Neural progenitor cell (in vitro differentiated cells): ENCODE measurements around the gene CP. TPM values are rescaled to one million over a fixed set of nuclear protein-coding genes. Genes with fewer than 3 reads are reported as not detected.

ENCODE experiments used
- DNase-seq: peaks from one replicate; pipeline ENCODE4 v3.0.0-alpha.2; 2016; ENCODE audit warnings: low spot score
- H2AFZ ChIP-seq: fragments of 200-600 bp; sonication (generic); replicated peaks from 2 replicates; pipeline ENCODE4 v1.6.1; 2016; ENCODE audit warnings: antibody characterized with exemption
- H3F3A ChIP-seq: fragments of 200-600 bp; sonication (generic); 2 replicates; pipeline ENCODE4 v1.6.1; 2016; ENCODE audit warnings: antibody characterized with exemption, low read depth
- H3K27ac ChIP-seq: fragments of 200-600 bp; sonication (generic); 2 replicates; pipeline ENCODE4 v1.5.1; 2016; ENCODE audit warnings: mild to moderate bottlenecking
- H3K27me3 ChIP-seq: fragments of 200-600 bp; sonication (generic); 2 replicates; pipeline ENCODE4 v1.6.1; 2016; ENCODE audit warnings: mild to moderate bottlenecking, moderate library complexity
- H3K36me3 ChIP-seq: fragments of 200-600 bp; sonication (generic); 2 replicates; pipeline ENCODE4 v1.5.1; 2016
- H3K4me1 ChIP-seq: fragments of 200-600 bp; sonication (generic); 2 replicates; pipeline ENCODE4 v1.6.1; 2016; ENCODE audit warnings: mixed run types
- H3K4me2 ChIP-seq: fragments of 200-600 bp; sonication (generic); 2 replicates; pipeline ENCODE4 v1.6.1; 2016
- H3K4me3 ChIP-seq: fragments of 200-600 bp; sonication (generic); 2 replicates; pipeline ENCODE4 v1.5.1; 2016
- H3K79me2 ChIP-seq: fragments of 200-600 bp; sonication (generic); 2 replicates; pipeline ENCODE4 v1.6.1; 2016; ENCODE audit warnings: low read depth
- H3K9ac ChIP-seq: fragments of 200-600 bp; sonication (generic); 2 replicates; pipeline ENCODE4 v1.6.1; 2016
- H3K9me3 ChIP-seq: fragments of 200-600 bp; sonication (generic); 2 replicates; pipeline ENCODE4 v1.5.1; 2016; ENCODE audit warnings: low read depth
- H4K20me1 ChIP-seq: fragments of 200-600 bp; sonication (generic); 2 replicates; pipeline ENCODE4 v1.6.1; 2016; ENCODE audit warnings: low read depth
- H3K27ac Mint-ChIP-seq: 3 replicates; pipeline ENCODE4 v1.8.0; 2021; ENCODE audit warnings: mixed read lengths
- H3K27me3 Mint-ChIP-seq: 2 replicates; pipeline ENCODE4 v1.8.0; 2022; ENCODE audit warnings: low read depth, mild to moderate bottlenecking, inconsistent platforms, moderate library complexity, mixed read lengths; ENCODE audit not compliant: insufficient read depth
- H3K36me3 Mint-ChIP-seq: 3 replicates; pipeline ENCODE4 v1.8.0; 2021; ENCODE audit warnings: mixed read lengths
- H3K4me1 Mint-ChIP-seq: 3 replicates; pipeline ENCODE4 v1.8.0; 2021; ENCODE audit warnings: mixed read lengths
- H3K4me3 Mint-ChIP-seq: 3 replicates; pipeline ENCODE4 v1.8.0; 2021; ENCODE audit warnings: mild to moderate bottlenecking, moderate library complexity, mixed read lengths
- H3K9me3 Mint-ChIP-seq: 3 replicates; pipeline ENCODE4 v1.8.0; 2020; ENCODE audit warnings: mixed read lengths
- EZH2 ChIP-seq: fragments of 200-600 bp; sonication (generic); IDR thresholded peaks from 2 replicates; pipeline ENCODE4 v1.6.1; 2017; ENCODE audit warnings: antibody characterized with exemption, mild to moderate bottlenecking, moderate library complexity
- EZH2phosphoT487 ChIP-seq: fragments of 200-600 bp; sonication (generic); IDR thresholded peaks from 2 replicates; pipeline ENCODE4 v1.6.1; 2017; ENCODE audit warnings: antibody characterized with exemption
- total RNA-seq: library from RNA; depleted of rRNA; stranded (reverse); fragments of >200 nt; gene quantifications from 2 replicates; pipeline ENCODE4 v1.2.3, GENCODE V29; 2015; ENCODE audit warnings: low replicate concordance
- TF ChIP-seq, protein P1 (sequence below): fragments of 200-600 bp; sonication (generic); IDR thresholded peaks from 2 replicates; pipeline ENCODE4 v1.5.1; 2017; ENCODE audit warnings: antibody characterized with exemption, mild to moderate bottlenecking

Gene CP
- total RNA-seq, 1 donor from 2014 or later = not detected

DNA sequence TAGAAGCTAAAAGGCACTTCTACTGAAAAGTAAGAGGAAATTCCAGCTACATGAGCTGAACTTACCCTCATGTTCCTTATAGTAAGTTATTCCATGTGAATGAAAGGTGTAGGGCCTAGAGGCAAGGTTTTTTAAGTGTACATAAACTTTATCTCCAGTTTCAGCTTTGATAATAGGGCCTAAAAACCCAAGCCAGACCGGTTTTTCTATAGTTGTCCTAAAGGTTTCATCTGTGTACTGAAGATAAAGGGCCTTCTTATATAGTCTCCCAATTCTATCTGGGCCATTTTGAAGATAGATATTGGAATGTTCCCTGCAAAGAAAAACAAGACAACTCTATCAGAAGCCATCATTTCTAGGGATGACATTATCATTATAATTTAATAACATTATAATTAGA is 9.2 kb downstream of the CP start:
- H2AFZ ChIP-seq = no peak overlapping the region
- H4K20me1 ChIP-seq = no peaks in the 10 kb centered on the region
- no peaks in the 10 kb centered on the region for H3K79me2 ChIP-seq
- no peaks in the 10 kb centered on the region for H3K9me3 Mint-ChIP-seq
- H3K36me3 Mint-ChIP-seq = no peaks in the 10 kb centered on the region
- no peaks in the 10 kb centered on the region for H3K9me3 ChIP-seq
- no peak overlapping the region for H3K4me3 ChIP-seq
- H3K27ac ChIP-seq = no peak overlapping the region
- H3K36me3 ChIP-seq = no peaks in the 10 kb centered on the region
- no peak overlapping the region for H3K4me3 Mint-ChIP-seq
- peaks cover 2% of the 10 kb centered on the region for H3K27me3 Mint-ChIP-seq
- H3K27ac Mint-ChIP-seq = no peak overlapping the region
- peaks cover 16% of the 10 kb centered on the region for H3K4me1 Mint-ChIP-seq
- DNase-seq = no peak
- no peak overlapping the region for H3K9ac ChIP-seq
- H3F3A ChIP-seq = no peaks in the 10 kb centered on the region
- H3K4me1 ChIP-seq = peaks cover 16% of the 10 kb centered on the region
- H3K4me2 ChIP-seq = no peak overlapping the region
- no peaks in the 10 kb centered on the region for H3K27me3 ChIP-seq
- TF ChIP-seq EZH2 = no peak

DNA sequence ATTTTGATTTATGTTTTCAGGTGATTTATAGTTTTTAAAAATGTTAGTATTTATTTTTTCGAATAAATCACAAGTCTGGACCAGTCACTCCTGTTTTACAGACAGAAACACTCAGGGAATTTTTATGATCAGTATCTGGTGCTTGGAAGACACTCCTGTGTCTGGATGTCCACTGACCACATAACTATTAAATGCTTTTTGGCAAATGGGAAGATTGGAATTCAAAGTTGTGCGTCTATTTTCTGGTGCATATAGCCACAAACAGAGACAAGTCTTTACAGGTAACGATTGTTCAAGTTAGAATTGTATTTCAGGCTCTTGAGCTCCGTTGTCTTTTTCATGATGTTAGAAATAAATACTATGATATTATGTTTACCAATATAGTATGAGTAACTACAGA is 12.2 kb downstream of the CP start:
- H3K27me3 Mint-ChIP-seq = no peaks in the 10 kb centered on the region
- H3K27ac ChIP-seq = no peak overlapping the region

DNA sequence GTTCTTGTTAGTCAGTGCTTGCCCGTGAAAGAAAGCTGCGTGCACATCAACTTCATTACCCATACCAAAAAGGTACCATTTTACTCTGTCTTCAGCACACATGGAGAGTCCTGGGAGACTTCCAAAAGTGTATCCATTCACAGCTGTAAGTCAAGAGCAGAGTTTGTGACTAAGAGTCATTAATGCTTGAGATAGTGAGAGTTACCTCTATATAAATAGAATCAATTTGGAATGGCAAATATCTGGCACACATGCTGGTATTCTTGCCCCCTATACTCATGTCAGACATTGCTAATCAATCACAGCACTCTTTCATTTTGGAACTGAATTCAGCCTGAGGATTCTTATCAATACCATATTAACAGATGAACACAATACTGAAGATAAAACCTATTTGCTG is 14.2 kb downstream of the CP start:
- DNase-seq = no peak
- Mint-ChIP-seq H3K4me3 (no peak overlapping the region), H3K27ac (no peak overlapping the region), H3K4me1 (no peaks in the 10 kb centered on the region), H3K9me3 (no peaks in the 10 kb centered on the region), H3K27me3 (no peaks in the 10 kb centered on the region), H3K36me3 (no peaks in the 10 kb centered on the region)
- H3F3A ChIP-seq = no peaks in the 10 kb centered on the region
- TF ChIP-seq EZH2phosphoT487 = no peak
- no peak for TF ChIP-seq EZH2
- TF ChIP-seq, protein P1, sequence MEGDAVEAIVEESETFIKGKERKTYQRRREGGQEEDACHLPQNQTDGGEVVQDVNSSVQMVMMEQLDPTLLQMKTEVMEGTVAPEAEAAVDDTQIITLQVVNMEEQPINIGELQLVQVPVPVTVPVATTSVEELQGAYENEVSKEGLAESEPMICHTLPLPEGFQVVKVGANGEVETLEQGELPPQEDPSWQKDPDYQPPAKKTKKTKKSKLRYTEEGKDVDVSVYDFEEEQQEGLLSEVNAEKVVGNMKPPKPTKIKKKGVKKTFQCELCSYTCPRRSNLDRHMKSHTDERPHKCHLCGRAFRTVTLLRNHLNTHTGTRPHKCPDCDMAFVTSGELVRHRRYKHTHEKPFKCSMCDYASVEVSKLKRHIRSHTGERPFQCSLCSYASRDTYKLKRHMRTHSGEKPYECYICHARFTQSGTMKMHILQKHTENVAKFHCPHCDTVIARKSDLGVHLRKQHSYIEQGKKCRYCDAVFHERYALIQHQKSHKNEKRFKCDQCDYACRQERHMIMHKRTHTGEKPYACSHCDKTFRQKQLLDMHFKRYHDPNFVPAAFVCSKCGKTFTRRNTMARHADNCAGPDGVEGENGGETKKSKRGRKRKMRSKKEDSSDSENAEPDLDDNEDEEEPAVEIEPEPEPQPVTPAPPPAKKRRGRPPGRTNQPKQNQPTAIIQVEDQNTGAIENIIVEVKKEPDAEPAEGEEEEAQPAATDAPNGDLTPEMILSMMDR = no peak
- no peak overlapping the region for H3K4me2 ChIP-seq
- no peaks in the 10 kb centered on the region for H3K4me1 ChIP-seq
- H4K20me1 ChIP-seq = no peaks in the 10 kb centered on the region
- no peaks in the 10 kb centered on the region for H3K36me3 ChIP-seq
- no peak overlapping the region for H3K4me3 ChIP-seq
- no peaks in the 10 kb centered on the region for H3K9me3 ChIP-seq
- H3K27me3 ChIP-seq = no peaks in the 10 kb centered on the region
- no peak overlapping the region for H3K27ac ChIP-seq
- no peaks in the 10 kb centered on the region for H3K79me2 ChIP-seq
- H2AFZ ChIP-seq = no peak overlapping the region
- no peak overlapping the region for H3K9ac ChIP-seq

More for the DNA sequence above, 12.2 kb downstream of the CP start:
- Histone ChIP-seq H3K4me1 (no peaks in the 10 kb centered on the region), H3K4me2 (no peak overlapping the region), H2AFZ (no peak overlapping the region), H3K36me3 (no peaks in the 10 kb centered on the region), H3K4me3 (no peak overlapping the region), H3K79me2 (no peaks in the 10 kb centered on the region), H4K20me1 (no peaks in the 10 kb centered on the region), H3K9ac (no peak overlapping the region), H3K9me3 (no peaks in the 10 kb centered on the region), H3K27me3 (no peaks in the 10 kb centered on the region), H3F3A (no peaks in the 10 kb centered on the region)
- Mint-ChIP-seq H3K27ac (no peak overlapping the region), H3K36me3 (no peaks in the 10 kb centered on the region), H3K4me3 (no peak overlapping the region), H3K9me3 (no peaks in the 10 kb centered on the region), H3K4me1 (no peaks in the 10 kb centered on the region)
- TF ChIP-seq EZH2phosphoT487 = no peak
- TF ChIP-seq EZH2 = no peak
- TF ChIP-seq, protein P1 = no peak
- no peak for DNase-seq

DNA sequence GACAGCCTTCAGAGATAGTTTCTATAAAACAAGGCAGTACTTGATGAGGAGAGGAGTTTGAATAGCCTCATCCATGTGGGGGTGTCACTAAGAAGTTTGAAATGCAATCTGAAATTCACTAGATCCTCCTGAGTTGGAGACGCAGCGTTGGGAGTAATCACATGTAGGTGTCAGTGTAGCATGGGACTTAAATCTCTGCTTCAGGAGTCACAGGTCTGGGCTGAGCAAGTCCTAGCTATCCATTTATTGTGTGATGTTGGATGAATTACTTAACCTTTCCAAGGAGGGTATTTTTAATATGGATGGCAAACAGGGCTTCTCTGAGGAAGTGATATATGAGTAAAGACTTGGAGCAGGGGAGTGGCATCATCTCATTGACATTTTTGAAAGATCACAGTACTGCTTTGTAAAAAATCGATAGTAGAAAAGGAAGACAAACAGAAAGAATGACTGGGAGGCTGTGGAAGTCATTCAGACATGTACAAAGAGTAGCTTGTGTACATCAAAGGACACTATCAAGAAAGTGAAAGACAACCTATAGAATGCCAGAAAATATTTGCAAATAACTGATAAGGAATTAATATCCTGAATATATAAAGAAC is 17.1 kb downstream of the CP start:
- Histone ChIP-seq H3K27me3 (no peaks in the 10 kb centered on the region), H3K4me1 (peaks cover 4% of the 10 kb centered on the region), H3K36me3 (no peaks in the 10 kb centered on the region), H3F3A (no peaks in the 10 kb centered on the region), H2AFZ (no peak overlapping the region), H3K27ac (no peak overlapping the region), H3K9me3 (no peaks in the 10 kb centered on the region), H3K79me2 (no peaks in the 10 kb centered on the region), H3K4me3 (no peak overlapping the region), H3K4me2 (no peak overlapping the region), H3K9ac (no peak overlapping the region), H4K20me1 (no peaks in the 10 kb centered on the region)
- H3K4me1 Mint-ChIP-seq = peaks cover 3% of the 10 kb centered on the region
- DNase-seq = no peak
- TF ChIP-seq EZH2 (no peak), EZH2phosphoT487 (no peak)
- TF ChIP-seq, protein P1 = no peak
- H3K9me3 Mint-ChIP-seq = peaks cover 2% of the 10 kb centered on the region
- peaks cover 3% of the 10 kb centered on the region for H3K27me3 Mint-ChIP-seq
- no peak overlapping the region for H3K4me3 Mint-ChIP-seq
- no peaks in the 10 kb centered on the region for H3K36me3 Mint-ChIP-seq
- no peak overlapping the region for H3K27ac Mint-ChIP-seq
